SK-N-SH treated with all-trans-retinoic acid at 6 μM for 48 hours (cell line): ENCODE data around the gene MRPL1.

Experiments used
- ATAC-seq: fragments of 200-7000 bp; cut with Tn5 transposase; 3 replicates; pipeline ENCODE4 v1.9.1; 2020; ENCODE audit warnings: mild to moderate bottlenecking, moderate library complexity
- ARNTL ChIP-seq: fragments of 450-650 bp; formaldehyde crosslinking; IDR thresholded peaks from 2 replicates; pipeline ENCODE4 v1.5.0; 2020; ENCODE audit warnings: low read depth, mild to moderate bottlenecking, moderate library complexity, borderline replicate concordance
- BACH2 ChIP-seq: fragments of 250-450 bp; sonication (Bioruptor Pico); IDR thresholded peaks from 2 replicates; pipeline ENCODE4 v1.9.0; 2021; ENCODE audit warnings: mild to moderate bottlenecking, borderline replicate concordance
- CREB5 ChIP-seq: fragments of 250-450 bp; sonication (Bioruptor Pico); IDR thresholded peaks from 2 replicates; pipeline ENCODE4 v1.5.1; 2020; ENCODE audit warnings: low read depth, mild to moderate bottlenecking, moderate library complexity
- CSDC2 ChIP-seq: fragments of 250-450 bp; sonication (Bioruptor Pico); IDR thresholded peaks from 2 replicates; pipeline ENCODE4 v1.5.0; 2020; ENCODE audit warnings: mild to moderate bottlenecking, moderate library complexity
- ESRRG ChIP-seq: fragments of 250-450 bp; sonication (Bioruptor Pico); IDR thresholded peaks from 2 replicates; pipeline ENCODE4 v1.6.1; 2021; ENCODE audit warnings: mild to moderate bottlenecking
- GLIS3 ChIP-seq: fragments of 250-450 bp; sonication (Bioruptor Pico); IDR thresholded peaks from 2 replicates; pipeline ENCODE4 v1.5.0; 2020; ENCODE audit warnings: mild to moderate bottlenecking, moderate library complexity
- ISL1 ChIP-seq: fragments of 250-450 bp; sonication (Bioruptor Pico); IDR thresholded peaks from 2 replicates; pipeline ENCODE4 v2.1.2; 2022; ENCODE audit warnings: mild to moderate bottlenecking, moderate library complexity
- OSR1 ChIP-seq: fragments of 250-450 bp; sonication (Bioruptor Pico); IDR thresholded peaks from 2 replicates; pipeline ENCODE4 v1.8.0; 2022; ENCODE audit warnings: moderate library complexity, mild to moderate bottlenecking, inconsistent platforms
- PATZ1 ChIP-seq: fragments of 250-450 bp; sonication (Bioruptor Pico); IDR thresholded peaks from 2 replicates; pipeline ENCODE4 v1.8.0; 2020; ENCODE audit warnings: mild to moderate bottlenecking, moderate library complexity, borderline replicate concordance
- PPARA ChIP-seq: fragments of 250-450 bp; sonication (Bioruptor Pico); IDR thresholded peaks from 2 replicates; pipeline ENCODE4 v1.5.0; 2020; ENCODE audit warnings: mild to moderate bottlenecking, borderline replicate concordance
- RARB ChIP-seq: fragments of 250-450 bp; sonication (Bioruptor Pico); IDR thresholded peaks from 2 replicates; pipeline ENCODE4 v1.8.0; 2021; ENCODE audit warnings: mild to moderate bottlenecking, moderate library complexity
- SNAI2 ChIP-seq: fragments of 250-450 bp; sonication (Bioruptor Pico); IDR thresholded peaks from 2 replicates; pipeline ENCODE4 v1.5.0; 2020; ENCODE audit warnings: mild to moderate bottlenecking, moderate library complexity
- TCF4 ChIP-seq: fragments of 250-450 bp; sonication (Bioruptor Pico); IDR thresholded peaks from 2 replicates; pipeline ENCODE4 v1.8.0; 2021; ENCODE audit warnings: mild to moderate bottlenecking, moderate library complexity, borderline replicate concordance
- TOX ChIP-seq: fragments of 250-450 bp; sonication (Bioruptor Pico); IDR thresholded peaks from 2 replicates; pipeline ENCODE4 v1.8.0; 2021; ENCODE audit warnings: mild to moderate bottlenecking, moderate library complexity, borderline replicate concordance
- TSHZ2 ChIP-seq: fragments of 250-450 bp; sonication (Bioruptor Pico); IDR thresholded peaks from 2 replicates; pipeline ENCODE4 v1.5.0; 2020; ENCODE audit warnings: mild to moderate bottlenecking, moderate library complexity
- ZC3H10 ChIP-seq: fragments of 250-450 bp; sonication (Bioruptor Pico); IDR thresholded peaks from 2 replicates; pipeline ENCODE4 v1.5.1; 2021; ENCODE audit warnings: mild to moderate bottlenecking, moderate library complexity
- ZFP3 ChIP-seq: fragments of 250-450 bp; sonication (Bioruptor Pico); IDR thresholded peaks from 2 replicates; pipeline ENCODE4 v1.5.0; 2020; ENCODE audit warnings: mild to moderate bottlenecking, moderate library complexity
- ZFP30 ChIP-seq: fragments of 450-650 bp; formaldehyde crosslinking; IDR thresholded peaks from 2 replicates; pipeline ENCODE4 v1.5.0; 2022; ENCODE audit warnings: mild to moderate bottlenecking, moderate library complexity
- ZNF565 ChIP-seq: fragments of 450-650 bp; formaldehyde crosslinking; conservative IDR thresholded peaks from 2 replicates; pipeline ENCODE4 v1.5.0; 2020; ENCODE audit warnings: low read depth, mild to moderate bottlenecking, moderate library complexity
- ZNF70 ChIP-seq: fragments of 450-650 bp; formaldehyde crosslinking; IDR thresholded peaks from 2 replicates; pipeline ENCODE4 v1.5.0; 2020; ENCODE audit warnings: mild to moderate bottlenecking, moderate library complexity

The MRPL1 gene

DNA sequence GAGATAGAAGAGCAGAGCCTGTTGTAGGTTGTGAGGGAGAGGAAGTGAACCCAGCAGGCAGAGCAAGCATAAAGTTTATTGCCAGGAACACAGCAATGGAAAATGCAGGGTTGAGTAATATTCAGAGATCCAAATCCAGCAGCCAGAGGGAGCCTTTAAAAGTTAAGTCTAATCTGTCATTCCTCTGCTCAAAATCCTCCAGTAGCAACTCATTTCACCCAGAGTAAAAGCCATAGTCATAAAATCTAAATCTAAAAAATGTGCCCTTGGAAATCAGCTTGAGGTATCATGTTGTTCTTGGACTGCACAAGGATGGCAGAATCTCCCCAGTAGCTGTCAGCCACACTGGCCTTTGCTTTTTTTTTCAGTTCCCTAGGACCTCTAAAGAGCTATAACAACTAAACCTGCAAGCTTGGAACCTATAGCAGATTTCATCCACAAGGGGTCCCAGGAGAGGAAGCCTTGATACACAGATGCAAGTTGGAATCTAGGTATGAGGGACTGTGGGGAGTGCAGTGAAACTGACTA, 131.6 kb downstream of the MRPL1 start:
- peak; percentile 92 for ATAC-seq
- no peak for TF ChIP-seq ISL1

GRCh38 chr4:77996076-77996475, 133.4 kb downstream of the MRPL1 start:
- no peak for ATAC-seq
- TF ChIP-seq ESRRG (no peak), CREB5 (no peak), BACH2 (CRISPR knock-in tag) (no peak), RARB (CRISPR knock-in tag) (no peak), SNAI2 (no peak), TOX (no peak), ARNTL (CRISPR knock-in tag) (no peak), ZNF70 (CRISPR knock-in tag) (no peak), OSR1 (CRISPR knock-in tag) (no peak), ZC3H10 (CRISPR knock-in tag) (no peak), TSHZ2 (CRISPR knock-in tag) (no peak), ZNF565 (CRISPR knock-in tag) (no peak), ZFP30 (CRISPR knock-in tag) (no peak), PATZ1 (CRISPR knock-in tag) (no peak), ZFP3 (CRISPR knock-in tag) (no peak)

GRCh38 chr4:78001531-78001930, 138.9 kb downstream of the MRPL1 start:
- TF ChIP-seq ZNF565 (CRISPR knock-in tag) (no peak), CSDC2 (CRISPR knock-in tag) (no peak), TCF4 (CRISPR knock-in tag) (no peak), ARNTL (CRISPR knock-in tag) (no peak), ZFP30 (CRISPR knock-in tag) (no peak), GLIS3 (CRISPR knock-in tag) (no peak), TSHZ2 (CRISPR knock-in tag) (no peak), ZFP3 (CRISPR knock-in tag) (no peak), PPARA (CRISPR knock-in tag) (no peak), CREB5 (no peak)
- TF ChIP-seq, all 23 proteins: peak for 0

More at GRCh38 chr4:78001531-78001930, 138.9 kb downstream of the MRPL1 start:
- ATAC-seq: no peak
